ENCODE measurements around the gene DNAH8.
"Not testable (repeated sequence)": the region's sequence is repeated elsewhere in the genome, so short reads cannot be mapped to it uniquely, and the experiment has no call there.

DNAH8 gene

GRCh38 chr6:38921540-38921939 lies 206.4 kb downstream of the DNAH8 start:
- H3K36me3 ChIP-seq (ENCODE audit: insufficient read depth, low read length); H3K9me3 ChIP-seq (ENCODE audit: control insufficient read depth, insufficient read depth, low read length); H3K9ac ChIP-seq (ENCODE audit: low read depth, low read length): not testable (repeated sequence)
- peaks cover 22% of the 10 kb centered on the region for H3K4me1 ChIP-seq (ENCODE audit: insufficient read depth, low read length)

DNA sequence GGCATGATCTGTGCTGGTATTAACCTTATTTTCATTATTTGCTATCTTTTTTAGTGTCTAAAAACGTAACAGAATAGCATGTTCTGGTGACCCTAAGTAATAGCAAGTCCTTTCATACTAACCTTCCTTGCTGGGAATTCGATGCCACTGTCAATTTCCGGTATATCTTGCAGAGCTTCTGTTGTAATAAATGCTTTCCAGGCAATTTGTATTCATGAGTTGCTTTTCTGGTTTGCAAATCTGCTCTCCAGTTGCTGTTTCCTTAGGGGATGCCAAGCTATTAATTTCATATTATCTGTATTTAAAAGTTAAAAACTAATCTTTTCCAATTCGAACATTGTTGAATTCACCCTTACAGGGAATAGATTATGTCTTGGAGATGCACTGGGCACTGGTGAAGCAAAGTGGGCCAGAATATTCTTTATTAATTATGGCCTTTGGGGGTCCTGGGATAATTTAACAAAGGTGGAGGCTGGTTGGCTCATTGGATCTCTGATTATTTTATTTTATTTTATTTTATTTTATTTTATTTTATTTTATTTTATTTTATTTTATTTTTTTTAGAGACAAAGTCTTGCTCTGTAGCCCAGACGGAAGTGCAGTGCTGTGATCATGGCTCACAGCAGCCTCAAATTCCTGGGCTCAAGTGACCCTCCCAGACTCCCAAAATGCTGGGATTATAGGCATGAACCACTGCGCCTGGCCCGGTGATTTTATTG lies 209.8 kb downstream of the DNAH8 start:
- Histone ChIP-seq H3K9me3 (ENCODE audit: control insufficient read depth, insufficient read depth, low read length) (no peaks in the 10 kb centered on the region), H3K9ac (ENCODE audit: low read depth, low read length) (no peak overlapping the region), H3K4me1 (ENCODE audit: insufficient read depth, low read length) (peaks cover 29% of the 10 kb centered on the region), H3K36me3 (ENCODE audit: insufficient read depth, low read length) (no peaks in the 10 kb centered on the region)

DNA sequence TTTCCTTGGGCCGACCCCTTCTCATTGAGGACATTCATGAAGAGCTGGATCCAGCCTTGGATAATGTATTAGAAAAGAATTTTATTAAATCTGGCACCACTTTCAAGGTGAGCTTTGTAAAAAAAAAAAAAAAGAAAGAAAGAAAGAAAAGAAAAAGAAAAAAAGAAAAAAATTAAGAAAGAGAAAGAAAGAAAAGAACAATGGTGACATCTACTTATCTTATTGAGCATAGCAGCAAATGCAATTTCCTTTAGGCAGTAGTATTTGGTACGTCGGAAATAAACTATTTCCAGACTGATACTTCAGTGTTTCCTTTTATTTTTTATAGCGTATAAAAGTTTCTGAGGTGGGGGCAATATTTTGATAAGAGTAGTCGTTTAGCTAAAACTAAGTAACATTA lies 214.4 kb downstream of the DNAH8 start:
- H3K36me3 ChIP-seq (ENCODE audit: insufficient read depth, low read length), result no peaks in the 10 kb centered on the region
- peaks cover 18% of the 10 kb centered on the region for H3K4me1 ChIP-seq (ENCODE audit: insufficient read depth, low read length)
- H3K9ac ChIP-seq (ENCODE audit: low read depth, low read length), result no peak overlapping the region
- no peaks in the 10 kb centered on the region for H3K9me3 ChIP-seq (ENCODE audit: control insufficient read depth, insufficient read depth, low read length)

GRCh38 chr6:38933426-38933825 lies 218.3 kb downstream of the DNAH8 start:
- H3K9ac ChIP-seq (ENCODE audit: low read depth, low read length), result no peak overlapping the region
- H3K9me3 ChIP-seq (ENCODE audit: control insufficient read depth, insufficient read depth, low read length), result no peaks in the 10 kb centered on the region
- H3K36me3 ChIP-seq (ENCODE audit: insufficient read depth, low read length), result no peaks in the 10 kb centered on the region

DNA sequence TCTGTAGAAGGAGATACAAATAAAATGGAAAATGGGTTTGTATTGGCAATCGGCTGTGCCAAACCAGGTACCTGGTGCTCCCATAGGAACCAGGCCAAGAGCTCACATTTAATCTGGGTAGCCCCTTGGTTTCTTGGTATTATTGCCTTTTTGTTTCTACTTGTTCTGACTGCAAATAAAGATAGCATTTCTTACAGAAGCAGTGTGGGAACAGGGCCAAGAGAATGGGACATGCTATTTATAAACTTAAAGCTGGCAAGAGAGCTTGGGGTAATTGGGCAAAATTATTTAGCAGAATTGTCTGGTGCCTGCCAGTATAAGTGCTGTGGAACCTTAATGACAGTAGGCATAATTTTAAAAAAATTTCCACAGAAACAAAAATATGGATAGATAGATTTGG lies 219.9 kb downstream of the DNAH8 start:
- Histone ChIP-seq H3K4me1 (ENCODE audit: insufficient read depth, low read length) (no peaks in the 10 kb centered on the region), H3K9me3 (ENCODE audit: control insufficient read depth, insufficient read depth, low read length) (no peaks in the 10 kb centered on the region), H3K36me3 (ENCODE audit: insufficient read depth, low read length) (no peaks in the 10 kb centered on the region), H3K9ac (ENCODE audit: low read depth, low read length) (no peak overlapping the region)

More at GRCh38 chr6:38933426-38933825, 218.3 kb downstream of the DNAH8 start:
- H3K4me1 ChIP-seq (ENCODE audit: insufficient read depth, low read length), result no peaks in the 10 kb centered on the region

GRCh38 chr6:38937839-38938613 lies 222.9 kb downstream of the DNAH8 start:
- no peak overlapping the region for H3K9ac ChIP-seq (ENCODE audit: low read depth, low read length)
- no peaks in the 10 kb centered on the region for H3K36me3 ChIP-seq (ENCODE audit: insufficient read depth, low read length)
- H3K9me3 ChIP-seq (ENCODE audit: control insufficient read depth, insufficient read depth, low read length), result no peaks in the 10 kb centered on the region
- no peaks in the 10 kb centered on the region for H3K4me1 ChIP-seq (ENCODE audit: insufficient read depth, low read length)

DNA sequence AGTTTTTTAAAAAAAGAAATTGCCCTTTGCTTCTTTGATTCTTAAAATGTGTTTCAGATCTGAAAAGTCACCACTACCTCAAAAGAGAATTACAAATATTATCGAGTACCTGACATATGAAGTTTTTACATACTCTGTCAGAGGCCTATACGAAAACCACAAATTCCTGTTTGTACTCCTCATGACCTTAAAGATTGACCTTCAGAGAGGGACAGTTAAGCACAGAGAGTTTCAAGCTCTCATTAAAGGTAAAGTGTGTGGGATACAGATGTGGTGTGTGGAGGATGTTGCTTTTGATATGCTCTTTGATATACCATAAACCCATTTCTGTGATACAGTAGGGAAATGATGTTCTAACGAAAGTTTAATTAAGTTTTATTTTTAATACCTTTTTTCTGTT lies 223.6 kb downstream of the DNAH8 start:
- H3K4me1 ChIP-seq (ENCODE audit: insufficient read depth, low read length), result no peaks in the 10 kb centered on the region
- no peak overlapping the region for H3K9ac ChIP-seq (ENCODE audit: low read depth, low read length)
- no peaks in the 10 kb centered on the region for H3K9me3 ChIP-seq (ENCODE audit: control insufficient read depth, insufficient read depth, low read length)
- no peaks in the 10 kb centered on the region for H3K36me3 ChIP-seq (ENCODE audit: insufficient read depth, low read length)

- no peaks in the 10 kb centered on the region for H3K36me3 ChIP-seq (ENCODE audit: insufficient read depth, low read length)
- H3K9ac ChIP-seq (ENCODE audit: low read depth, low read length), result no peak overlapping the region
- H3K9me3 ChIP-seq (ENCODE audit: control insufficient read depth, insufficient read depth, low read length), result no peaks in the 10 kb centered on the region
- no peaks in the 10 kb centered on the region for H3K4me1 ChIP-seq (ENCODE audit: insufficient read depth, low read length)
These were observed 227.3 kb downstream of the DNAH8 start for GRCh38 chr6:38942442-38942841.

DNA sequence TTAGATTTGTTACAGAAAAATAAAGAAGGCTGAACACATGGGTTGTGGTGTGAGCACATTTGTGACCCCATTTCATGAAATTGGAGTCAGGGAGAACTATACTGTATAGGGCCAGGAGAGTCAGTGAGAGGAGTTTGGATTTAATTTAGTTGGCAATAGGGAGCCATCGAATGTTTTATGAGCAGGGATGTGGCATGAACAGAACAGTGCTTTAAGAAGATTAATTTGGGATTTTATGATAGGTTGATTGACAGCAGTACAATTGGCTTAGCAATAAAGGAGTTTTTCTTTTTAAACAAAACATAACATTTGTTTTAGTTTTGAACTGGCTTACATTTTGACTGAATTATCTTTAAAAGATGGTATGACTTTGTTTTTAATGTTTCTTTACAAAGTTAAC lies 227.9 kb downstream of the DNAH8 start:
- Histone ChIP-seq H3K4me1 (ENCODE audit: insufficient read depth, low read length) (no peaks in the 10 kb centered on the region), H3K9ac (ENCODE audit: low read depth, low read length) (no peak overlapping the region), H3K36me3 (ENCODE audit: insufficient read depth, low read length) (no peaks in the 10 kb centered on the region), H3K9me3 (ENCODE audit: control insufficient read depth, insufficient read depth, low read length) (no peaks in the 10 kb centered on the region)

DNA sequence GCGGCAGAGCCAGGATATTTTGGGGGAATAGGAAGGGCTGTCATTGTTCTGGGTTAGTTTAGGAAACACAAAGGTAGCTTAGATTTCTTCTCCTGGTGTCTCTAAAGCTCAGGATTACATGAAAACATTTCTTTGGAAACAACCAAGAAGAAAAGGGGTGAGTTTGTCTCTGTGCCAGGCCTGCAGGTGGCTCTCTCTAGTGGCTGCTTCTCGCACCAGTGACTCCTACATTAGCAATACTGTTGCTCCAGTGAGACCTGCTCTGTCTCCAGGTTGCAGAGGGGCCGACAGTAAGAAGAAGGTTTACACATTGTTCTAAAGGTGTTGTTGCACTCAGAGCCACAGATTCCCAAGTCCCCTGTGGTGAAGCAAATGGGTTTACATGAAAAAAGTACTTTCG lies 228.9 kb downstream of the DNAH8 start:
- Histone ChIP-seq H3K9ac (ENCODE audit: low read depth, low read length) (no peak overlapping the region), H3K9me3 (ENCODE audit: control insufficient read depth, insufficient read depth, low read length) (no peaks in the 10 kb centered on the region), H3K4me1 (ENCODE audit: insufficient read depth, low read length) (no peaks in the 10 kb centered on the region), H3K36me3 (ENCODE audit: insufficient read depth, low read length) (no peaks in the 10 kb centered on the region)

GRCh38 chr6:38944655-38945279 lies 229.7 kb downstream of the DNAH8 start:
- H3K36me3 ChIP-seq (ENCODE audit: insufficient read depth, low read length), result no peaks in the 10 kb centered on the region
- no peaks in the 10 kb centered on the region for H3K9me3 ChIP-seq (ENCODE audit: control insufficient read depth, insufficient read depth, low read length)
- no peaks in the 10 kb centered on the region for H3K4me1 ChIP-seq (ENCODE audit: insufficient read depth, low read length)
- H3K9ac ChIP-seq (ENCODE audit: low read depth, low read length), result no peak overlapping the region

- Histone ChIP-seq H3K36me3 (ENCODE audit: insufficient read depth, low read length) (no peaks in the 10 kb centered on the region), H3K9me3 (ENCODE audit: control insufficient read depth, insufficient read depth, low read length) (no peaks in the 10 kb centered on the region), H3K4me1 (ENCODE audit: insufficient read depth, low read length) (no peaks in the 10 kb centered on the region), H3K9ac (ENCODE audit: low read depth, low read length) (no peak overlapping the region)
These were observed 240.8 kb downstream of the DNAH8 start for GRCh38 chr6:38955861-38956260.

DNA sequence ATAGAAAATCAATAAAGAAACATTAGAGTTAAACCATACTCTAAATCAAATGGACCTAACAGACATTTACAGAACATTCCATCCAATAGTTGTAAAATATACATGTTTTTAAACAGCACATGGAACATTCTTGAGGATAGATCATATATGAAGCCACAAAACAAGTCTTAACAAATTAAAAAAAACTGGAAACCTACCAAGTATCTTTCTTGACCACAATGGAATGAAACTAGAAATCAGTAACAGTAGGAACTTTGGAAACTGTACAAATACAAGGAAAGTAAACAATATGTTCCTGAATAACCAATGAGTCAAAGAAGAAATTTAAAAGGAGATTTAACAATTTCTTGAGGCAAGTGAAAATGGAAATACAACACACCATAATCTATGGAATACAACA lies 242.3 kb downstream of the DNAH8 start:
- Histone ChIP-seq H3K9ac (ENCODE audit: low read depth, low read length) (no peak overlapping the region), H3K4me1 (ENCODE audit: insufficient read depth, low read length) (no peaks in the 10 kb centered on the region), H3K36me3 (ENCODE audit: insufficient read depth, low read length) (no peaks in the 10 kb centered on the region), H3K9me3 (ENCODE audit: control insufficient read depth, insufficient read depth, low read length) (no peaks in the 10 kb centered on the region)

GRCh38 chr6:38959138-38959537 lies 244.0 kb downstream of the DNAH8 start:
- H3K36me3 ChIP-seq (ENCODE audit: insufficient read depth, low read length), result no peaks in the 10 kb centered on the region
- H3K9ac ChIP-seq (ENCODE audit: low read depth, low read length), result no peak overlapping the region
- no peaks in the 10 kb centered on the region for H3K9me3 ChIP-seq (ENCODE audit: control insufficient read depth, insufficient read depth, low read length)

DNA sequence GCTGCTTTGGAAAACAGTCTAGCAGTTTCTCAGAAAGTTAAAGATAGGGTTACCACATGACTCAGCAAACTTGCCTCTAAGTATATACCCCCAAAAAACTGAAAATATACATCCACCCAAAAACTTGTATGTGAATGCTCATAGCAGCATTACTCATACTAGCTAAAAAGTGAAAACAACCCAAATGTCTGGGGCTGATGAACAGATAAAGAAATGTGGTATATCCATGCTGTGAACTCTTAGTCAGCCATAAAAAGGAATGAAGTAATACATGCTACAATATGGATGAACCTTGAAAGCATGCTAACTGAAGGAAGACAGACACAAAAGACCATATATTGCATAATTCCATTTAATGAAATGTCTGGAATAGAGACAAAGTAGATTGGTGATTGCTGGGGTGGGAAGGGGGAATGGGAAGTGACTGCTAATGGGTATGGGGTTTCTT lies 253.6 kb downstream of the DNAH8 start:
- Histone ChIP-seq H3K36me3 (ENCODE audit: insufficient read depth, low read length) (no peaks in the 10 kb centered on the region), H3K9ac (ENCODE audit: low read depth, low read length) (no peak overlapping the region)

More at GRCh38 chr6:38959138-38959537, 244.0 kb downstream of the DNAH8 start:
- no peaks in the 10 kb centered on the region for H3K4me1 ChIP-seq (ENCODE audit: insufficient read depth, low read length)

More for the DNA sequence above, 253.6 kb downstream of the DNAH8 start:
- H3K9me3 ChIP-seq (ENCODE audit: control insufficient read depth, insufficient read depth, low read length), result no peaks in the 10 kb centered on the region
- no peaks in the 10 kb centered on the region for H3K4me1 ChIP-seq (ENCODE audit: insufficient read depth, low read length)

Data from ES-I3 (cell line).